IMR-90 (cell line): Measurements from ENCODE around the gene NSD2. TPM values are rescaled to one million over a fixed set of nuclear protein-coding genes. Genes with fewer than 3 reads are reported as not detected.
"Not testable (repeated sequence)": the region's sequence is repeated elsewhere in the genome, so short reads cannot be mapped to it uniquely, and the experiment has no call there.

Experiments used
- ATAC-seq: fragments of 200-7000 bp; cut with Tn5 transposase; 2 replicates; pipeline ENCODE4 v1.9.1; 2020; ENCODE audit warnings: low read depth, mild to moderate bottlenecking, moderate library complexity
- BruUV-seq: library from RNA; stranded (reverse); fragments of 400-500 nt; replicated peaks from 2 replicates; lab custom pipeline; 2021; lab: Mats Ljungman, UMichigan
- CTCF ChIA-PET: fragments of 300-600 bp; formaldehyde crosslinking; extraction: SDS; loops from one replicate; lab custom pipeline; 2021; ENCODE audit warnings: antibody characterized with exemption; lab: Yijun Ruan, JAX
- POLR2A ChIA-PET: fragments of 300-600 bp; sonication (Branson Sonifier 250); formaldehyde crosslinking; loops from one replicate; lab custom pipeline; 2022; ENCODE audit warnings: antibody characterized with exemption; ENCODE audit not compliant: unreplicated experiment; lab: Charles Lee
- DNase-seq: peaks from one replicate; pipeline ENCODE4 v3.0.0; 2013
- H2AFZ ChIP-seq: replicated peaks from 2 replicates; pipeline ENCODE3; 2013; ENCODE audit warnings: low read length, mild to moderate bottlenecking; ENCODE audit not compliant: poor library complexity
- H2AK5ac ChIP-seq: 2 replicates; pipeline ENCODE4 v1.6.1; 2013; ENCODE audit warnings: low read depth, low read length, inconsistent platforms
- H2AK9ac ChIP-seq: replicated peaks from 2 replicates; pipeline ENCODE3; 2013; ENCODE audit warnings: mild to moderate bottlenecking, low read depth, low read length, moderate library complexity; ENCODE audit not compliant: poor library complexity
- H2BK120ac ChIP-seq: 2 replicates; pipeline ENCODE4 v1.6.1; 2013; ENCODE audit warnings: low read depth, low read length, inconsistent platforms
- H2BK15ac ChIP-seq: 3 replicates; pipeline ENCODE4 v1.6.1; 2013; ENCODE audit warnings: low read depth, low read length, inconsistent platforms
- H2BK20ac ChIP-seq: 2 replicates; pipeline ENCODE4 v1.6.1; 2013; ENCODE audit warnings: low read depth, mild to moderate bottlenecking, inconsistent platforms, low read length, moderate library complexity
- H2BK5ac ChIP-seq: 2 replicates; pipeline ENCODE4 v1.6.1; 2013; ENCODE audit warnings: mild to moderate bottlenecking, low read depth, low read length, inconsistent platforms; ENCODE audit not compliant: poor library complexity, severe bottlenecking
- H3K14ac ChIP-seq: replicated peaks from 2 replicates; pipeline ENCODE4 v1.6.1; 2013; ENCODE audit warnings: low read depth, low read length, inconsistent platforms
- H3K18ac ChIP-seq: 2 replicates; pipeline ENCODE4 v1.6.1; 2013; ENCODE audit warnings: low read depth, low read length, control low read depth
- H3K23ac ChIP-seq: 2 replicates; pipeline ENCODE4 v1.6.1; 2013; ENCODE audit warnings: low read depth, low read length, inconsistent platforms
- H3K27ac ChIP-seq: 2 replicates; pipeline ENCODE4 v1.5.1; 2013; ENCODE audit warnings: mild to moderate bottlenecking, control low read depth, low read length; ENCODE audit not compliant: insufficient read depth
- H3K27me3 ChIP-seq: 2 replicates; pipeline ENCODE4 v1.6.1; 2013; ENCODE audit warnings: low read length; ENCODE audit not compliant: control insufficient read depth, insufficient read depth
- H3K36me3 ChIP-seq: 2 replicates; pipeline ENCODE4 v1.6.1; 2013; ENCODE audit warnings: low read length, mixed read lengths; ENCODE audit not compliant: control insufficient read depth, insufficient read depth
- H3K4ac ChIP-seq: 2 replicates; pipeline ENCODE4 v1.6.1; 2013; ENCODE audit warnings: low read depth, low read length, inconsistent platforms
- H3K4me1 ChIP-seq: 2 replicates; pipeline ENCODE4 v1.6.1; 2013; ENCODE audit warnings: low read length, mixed read lengths; ENCODE audit not compliant: control insufficient read depth, insufficient read depth
- H3K4me2 ChIP-seq: 2 replicates; pipeline ENCODE4 v1.6.1; 2013; ENCODE audit warnings: low read depth, mild to moderate bottlenecking, control low read depth, low read length, moderate library complexity
- H3K4me3 ChIP-seq: 2 replicates; pipeline ENCODE4 v1.5.1; 2013; ENCODE audit warnings: low read depth, mild to moderate bottlenecking, control low read depth, low read length, moderate library complexity; ENCODE audit not compliant: insufficient read depth
- H3K56ac ChIP-seq: 2 replicates; pipeline ENCODE4 v1.6.1; 2013; ENCODE audit warnings: low read length, inconsistent platforms; ENCODE audit not compliant: insufficient read depth; ENCODE audit errors: extremely low read depth
- H3K79me1 ChIP-seq, 2 experiments: 2 replicates each; pipeline ENCODE4 v1.6.1; 2013; ENCODE audit warnings: low read length in 2 of 2, inconsistent platforms in 1 of 2, low read depth in 1 of 2
- H3K9ac ChIP-seq: 2 replicates; pipeline ENCODE4 v1.6.1; 2013; ENCODE audit warnings: low read depth, low read length, control low read depth
- H3K9me1 ChIP-seq: 2 replicates; pipeline ENCODE4 v1.6.1; 2013; ENCODE audit warnings: low read length, inconsistent platforms; ENCODE audit not compliant: insufficient read depth
- H3K9me3 ChIP-seq: 2 replicates; pipeline ENCODE4 v1.6.1; 2013; ENCODE audit warnings: low read length; ENCODE audit not compliant: control insufficient read depth, insufficient read depth
- H4K20me1 ChIP-seq: 2 replicates; pipeline ENCODE4 v1.6.1; 2013; ENCODE audit warnings: low read length, inconsistent platforms; ENCODE audit not compliant: insufficient read depth
- H4K5ac ChIP-seq: 2 replicates; pipeline ENCODE4 v1.6.1; 2013; ENCODE audit warnings: mild to moderate bottlenecking, low read depth, low read length, control low read depth
- H4K8ac ChIP-seq, 2 experiments: 2 replicates each; pipeline ENCODE4 v1.6.1; 2013; ENCODE audit warnings: low read depth in 2 of 2, low read length in 2 of 2, control low read depth in 1 of 2, inconsistent platforms in 1 of 2
- H4K91ac ChIP-seq: 2 replicates; pipeline ENCODE4 v1.6.1; 2013; ENCODE audit warnings: low read depth, low read length, inconsistent platforms; ENCODE audit not compliant: insufficient read depth
- WGBS, 2 experiments: methylation state at CpG; one replicate each; pipeline versions ENCODE4 v1.1.5 to v1.1.7; 2013; ENCODE audit warnings: missing lambda C conversion rate in 2 of 2; ENCODE audit not compliant: insufficient read length in 1 of 2; ENCODE audit errors: extremely low coverage in 2 of 2; 5-methylcytosine and 5-hydroxymethylcytosine counted together
- dilution Hi-C: fragments of 300-500 bp; cut with HindIII; formaldehyde crosslinking; loops from one replicate; pipeline ENCODE4 v1.14.3; 2018; ENCODE audit warnings: low sequenced_read_pairs; ENCODE audit not compliant: unreplicated experiment
- in situ Hi-C: fragments of 300-500 bp; cut with MboI; formaldehyde crosslinking; loops from 3 replicates; pipeline ENCODE4 v1.14.3; 2019; ENCODE audit warnings: low sequenced_read_pairs, inconsistent platforms, mixed read lengths
- intact Hi-C: fragments of 100-400 bp; cut with micrococcal nuclease; formaldehyde crosslinking; loops from 2 replicates; pipeline ENCODE4 v1.10.0; 2022
- polyA plus RNA-seq, 3 experiments: library from polyadenylated mRNA; depleted of rRNA; stranded (reverse); fragments of >200 nt; gene quantifications; 2 replicates each; pipeline ENCODE4 v1.2.3, GENCODE V29; 2012; ENCODE audit warnings: low replicate concordance in 1 of 3
- total RNA-seq: library from RNA; depleted of rRNA; stranded (reverse); fragments of >200 nt; gene quantifications from 2 replicates; pipeline ENCODE4 v1.2.3, GENCODE V29; 2012

Gene NSD2
- total and polyA plus RNA-seq, 2 of the 4 experiments (the other 2 are of a cell fraction): 35.9 to 68.1 TPM

GRCh38 chr4:1993718-1994516 lies 122.7 kb downstream of the NSD2 start:
- DNase-seq, H3K4me2 ChIP-seq, H3K23ac ChIP-seq, H3K4ac ChIP-seq, intact Hi-C loops, H3K4me1 ChIP-seq, H2AK5ac ChIP-seq, H2BK20ac ChIP-seq, ATAC-seq, CTCF ChIA-PET, H3K14ac ChIP-seq, BruUV-seq, H2BK120ac ChIP-seq, in situ Hi-C loops, H3K4me3 ChIP-seq, H2BK5ac ChIP-seq, H4K8ac ChIP-seq, H3K18ac ChIP-seq, H2AFZ ChIP-seq, H4K5ac ChIP-seq, H3K27me3 ChIP-seq, H2AK9ac ChIP-seq, H3K9me3 ChIP-seq, H2BK15ac ChIP-seq, dilution Hi-C loops, H4K91ac ChIP-seq, H3K56ac ChIP-seq, H3K27ac ChIP-seq, H3K9ac ChIP-seq: not testable (repeated sequence)
- peaks cover 13% of the 10 kb centered on the region for H3K36me3 ChIP-seq
- POLR2A ChIA-PET: interaction anchor here (0.6 kb wide), 1 partner anchor 88 kb away, joined by 3 read pairs; no protein-coding TSS in a partner anchor
- H3K79me1 ChIP-seq: peaks cover 30 to 51% of the 10 kb centered on the region in 2 experiments
- 92% methylated on average over 6 of the region's 20 CpGs; no CpG with 5 or more reads in 1 of the 2 experiments for WGBS, 2 experiments
- peaks cover 26% of the 10 kb centered on the region; the same call in 1 of the 2 replicates for H4K20me1 ChIP-seq
- H3K9me1 ChIP-seq: peaks cover 15% of the 10 kb centered on the region
